Ramos (cell line): ENCODE data around the gene DUS1L.

Experiments used
- in situ Hi-C: fragments of 300-500 bp; cut with MboI; formaldehyde crosslinking; loops from one replicate; pipeline ENCODE4 v1.14.3; 2022; ENCODE audit warnings: low sequenced_read_pairs; ENCODE audit not compliant: unreplicated experiment

DUS1L gene

DNA sequence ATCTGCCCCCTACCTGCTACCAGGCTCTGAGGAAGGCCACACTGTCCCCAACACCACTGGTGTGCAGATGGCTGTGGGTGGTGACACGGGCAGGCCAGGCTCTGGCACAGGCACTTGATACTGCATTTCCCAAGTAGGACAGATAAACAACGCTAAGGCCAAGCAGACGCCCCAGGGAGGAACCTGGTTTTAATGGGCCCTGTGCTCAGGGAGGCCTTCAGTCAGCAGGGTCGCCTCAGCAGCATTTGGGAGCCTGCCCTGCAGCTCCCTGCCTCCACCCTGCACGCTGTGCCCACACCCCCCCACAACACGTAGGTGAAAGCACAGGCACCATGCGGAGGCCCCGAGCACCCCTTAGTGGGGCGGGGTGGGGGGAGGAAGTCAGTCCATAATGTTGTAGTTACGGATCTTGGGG, 35.7 kb upstream of the DUS1L start:
- in situ Hi-C loops: no loop called here

DNA sequence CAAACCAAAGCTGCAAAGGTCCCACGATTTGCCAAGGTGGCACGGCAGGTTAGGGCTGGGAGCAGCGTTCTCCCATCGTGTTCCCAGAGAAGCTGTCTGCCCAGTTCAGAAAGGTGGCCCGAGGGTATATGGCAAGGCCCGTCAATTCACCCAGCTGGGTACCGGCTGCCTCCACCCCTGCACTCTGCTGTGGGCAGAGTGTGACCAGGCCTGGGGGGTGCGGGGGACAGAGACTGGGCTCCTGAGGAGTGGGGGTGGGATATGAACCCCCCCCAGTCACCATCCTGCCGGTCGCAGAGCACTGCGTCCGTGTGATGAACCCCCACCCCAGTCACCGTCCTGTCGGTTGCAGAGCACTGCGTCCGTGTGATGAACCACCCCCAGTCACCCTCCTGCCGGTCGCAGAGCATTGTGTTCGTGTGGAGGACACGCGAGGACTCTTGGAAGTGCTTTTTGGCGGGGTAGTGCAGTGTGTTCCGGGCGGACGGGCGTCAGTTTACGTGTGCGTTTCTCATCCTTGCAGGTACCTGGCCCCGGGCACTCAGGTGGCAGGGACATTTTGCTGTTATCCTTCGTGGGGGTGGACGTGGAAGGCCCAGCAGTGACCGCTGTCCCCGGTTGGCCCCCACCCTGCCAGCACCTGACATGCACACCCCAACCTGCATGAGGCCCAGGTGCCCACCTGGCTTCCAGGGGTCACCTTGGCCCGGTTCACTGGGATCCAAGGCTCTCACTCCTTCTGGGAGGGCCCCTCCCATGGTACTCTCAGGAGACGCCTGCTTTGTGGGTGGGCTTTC, 35.1 kb upstream of the DUS1L start:
- in situ Hi-C loops: no loop called here

DNA sequence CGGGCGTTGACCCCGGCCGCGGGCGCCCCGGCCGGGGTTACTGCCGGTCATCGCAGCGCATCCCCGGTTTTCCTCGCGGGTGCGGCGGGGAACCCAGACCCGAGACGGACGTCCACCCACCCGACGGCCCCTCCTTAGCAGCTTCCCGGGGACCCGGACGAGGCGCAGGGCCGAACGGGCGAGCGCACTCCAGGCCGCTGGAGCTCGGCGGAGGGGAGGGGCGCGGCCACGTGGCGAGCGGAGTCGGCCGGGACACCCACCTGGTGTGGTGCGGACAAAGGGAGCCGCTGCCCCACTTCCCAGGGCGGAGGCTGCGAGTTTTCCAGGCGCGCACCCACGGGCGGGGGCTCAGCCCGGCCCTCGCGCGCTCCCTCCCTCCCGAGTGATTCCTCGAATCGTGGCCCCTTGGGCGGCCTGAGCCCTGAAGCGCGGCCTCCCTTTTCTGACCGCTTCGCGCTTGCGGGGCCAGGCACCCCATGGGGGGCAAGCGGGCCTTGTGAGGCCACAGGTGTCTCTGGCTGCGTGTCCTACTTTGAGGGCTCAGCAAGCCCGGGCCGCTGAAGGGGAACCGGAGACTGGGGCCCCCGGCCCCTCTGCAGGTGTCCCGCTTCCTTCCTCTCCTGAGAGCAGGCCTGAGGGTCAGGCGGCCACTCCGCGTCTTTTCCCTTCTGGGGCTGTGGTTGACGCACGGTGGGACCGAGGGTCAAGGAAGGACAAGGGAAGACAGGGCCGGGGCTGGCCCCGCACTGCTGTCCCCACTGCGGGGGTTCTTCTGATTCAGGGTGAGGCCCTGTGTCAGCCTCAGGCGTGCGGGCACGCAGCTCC, 33.5 kb upstream of the DUS1L start:
- in situ Hi-C loops: no loop called here

DNA sequence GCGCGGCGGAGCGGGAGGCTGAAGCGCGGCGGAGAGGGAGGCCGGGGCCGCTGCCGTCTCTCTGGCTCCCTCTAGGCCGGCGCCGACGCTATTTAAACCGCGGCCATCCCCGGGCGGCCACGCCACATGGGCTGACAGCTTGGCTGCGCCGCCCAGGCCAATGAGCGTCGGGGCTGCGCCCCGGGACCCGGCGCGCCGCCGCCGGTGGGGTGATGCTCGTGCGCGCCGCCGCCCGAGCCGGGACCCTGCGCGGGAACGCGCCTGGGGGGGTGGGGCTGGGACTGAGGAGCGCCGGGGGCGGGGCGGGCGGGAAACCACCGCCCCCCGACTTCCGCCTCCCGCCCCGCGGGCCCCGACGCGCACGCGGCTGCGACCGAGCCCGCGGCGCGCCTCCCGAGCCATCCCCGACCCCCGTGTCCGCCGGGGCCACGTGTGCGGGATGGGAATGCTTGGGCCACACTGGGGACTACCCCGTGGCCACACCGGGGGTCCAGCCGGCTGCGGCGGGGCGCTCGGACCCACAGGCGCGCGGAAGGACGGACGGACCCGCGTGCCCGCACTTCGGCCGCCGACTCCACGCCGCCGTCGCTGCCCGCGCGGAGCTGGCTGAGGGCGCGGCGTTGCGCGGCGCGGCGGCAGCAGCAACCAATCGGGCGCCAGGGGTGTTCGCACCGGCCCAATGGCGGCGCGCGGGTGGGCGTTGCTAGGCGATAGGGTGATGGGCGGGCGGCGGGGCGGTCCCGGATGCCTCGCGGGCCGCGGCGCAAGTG, 32.8 kb upstream of the DUS1L start, which contains the start of gene FASN:
TSS of gene FASN (minus strand) at position 68 of the 770 bp plus-strand sequence. CDS start 1,791 bp downstream, outside the sequence.
- in situ Hi-C loops: no loop called here

DNA sequence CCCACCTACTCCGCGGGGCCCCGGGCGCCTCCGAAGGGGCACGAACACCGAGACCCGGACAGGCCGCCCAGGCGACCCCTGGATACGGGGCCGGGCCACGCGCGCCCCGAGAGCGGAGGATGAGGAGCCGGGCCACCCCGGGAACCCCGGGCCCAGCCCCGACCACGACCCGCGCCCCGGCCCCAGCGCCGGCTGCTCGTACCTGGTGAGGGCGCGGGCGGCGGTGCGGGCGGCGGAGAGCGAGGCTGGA, 32.2 kb upstream of the DUS1L start:
- in situ Hi-C loops: no loop called here

DNA sequence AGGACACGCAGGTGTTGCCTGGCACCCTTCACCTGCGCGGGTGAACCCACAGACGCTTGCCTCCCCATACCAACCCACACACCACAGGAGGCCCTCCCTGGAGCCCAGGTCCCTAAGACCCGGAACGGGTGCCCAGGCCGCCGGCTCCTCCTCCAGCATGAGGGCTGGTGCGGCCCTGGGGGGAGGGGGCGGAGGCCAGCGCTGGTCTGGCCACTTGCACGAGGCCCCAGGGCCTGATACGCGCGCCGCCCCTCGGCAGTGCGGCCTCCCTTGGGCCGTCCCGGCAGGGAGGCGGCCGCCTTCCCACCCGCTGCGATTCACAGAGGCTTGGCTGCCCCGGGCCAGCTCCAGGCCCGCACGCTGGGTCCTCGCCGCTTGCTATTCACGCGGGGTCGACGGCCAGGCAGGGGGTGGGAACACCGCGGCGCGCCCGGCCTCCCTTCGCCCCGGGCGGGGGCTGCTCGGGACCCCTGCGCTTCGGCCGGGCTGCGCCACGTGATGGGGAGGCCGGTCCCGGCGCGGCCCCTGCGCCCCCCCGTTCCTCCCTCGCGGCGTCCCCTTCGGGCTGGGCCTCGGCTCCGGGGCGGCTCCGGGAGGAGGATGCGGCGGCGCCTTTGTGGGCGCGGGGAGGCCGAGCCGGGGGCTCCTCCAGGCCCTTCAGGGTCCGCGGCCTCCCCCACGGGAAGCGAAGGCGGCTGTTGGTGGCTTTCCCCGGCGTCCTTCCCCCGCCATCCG, 31.7 kb upstream of the DUS1L start:
- in situ Hi-C loops: no loop called here

DNA sequence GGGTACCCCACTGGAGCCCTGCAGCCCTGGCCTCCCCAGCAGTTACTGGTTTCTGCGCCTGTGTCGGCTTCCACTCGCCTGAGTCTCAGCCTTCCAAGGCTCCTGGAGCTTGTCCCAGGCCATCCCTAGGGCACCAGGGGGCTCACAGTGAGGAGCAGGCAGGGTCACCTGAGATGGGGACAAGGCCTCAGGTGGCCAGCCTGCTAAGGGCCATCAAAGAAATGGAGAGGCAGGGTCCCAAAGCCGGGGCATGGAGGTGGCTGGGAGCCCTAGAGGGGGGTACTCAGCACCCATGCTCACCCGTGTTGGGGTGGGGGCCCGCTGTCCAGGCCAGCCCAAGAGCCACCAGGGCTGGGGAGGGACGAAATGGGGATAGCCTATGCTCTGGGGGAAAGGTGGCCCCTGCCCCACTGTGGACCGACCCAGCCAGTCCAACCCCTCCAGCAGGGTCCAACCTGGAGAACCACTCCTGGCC, 31.1 kb upstream of the DUS1L start:
- in situ Hi-C loops: no loop called here

DNA sequence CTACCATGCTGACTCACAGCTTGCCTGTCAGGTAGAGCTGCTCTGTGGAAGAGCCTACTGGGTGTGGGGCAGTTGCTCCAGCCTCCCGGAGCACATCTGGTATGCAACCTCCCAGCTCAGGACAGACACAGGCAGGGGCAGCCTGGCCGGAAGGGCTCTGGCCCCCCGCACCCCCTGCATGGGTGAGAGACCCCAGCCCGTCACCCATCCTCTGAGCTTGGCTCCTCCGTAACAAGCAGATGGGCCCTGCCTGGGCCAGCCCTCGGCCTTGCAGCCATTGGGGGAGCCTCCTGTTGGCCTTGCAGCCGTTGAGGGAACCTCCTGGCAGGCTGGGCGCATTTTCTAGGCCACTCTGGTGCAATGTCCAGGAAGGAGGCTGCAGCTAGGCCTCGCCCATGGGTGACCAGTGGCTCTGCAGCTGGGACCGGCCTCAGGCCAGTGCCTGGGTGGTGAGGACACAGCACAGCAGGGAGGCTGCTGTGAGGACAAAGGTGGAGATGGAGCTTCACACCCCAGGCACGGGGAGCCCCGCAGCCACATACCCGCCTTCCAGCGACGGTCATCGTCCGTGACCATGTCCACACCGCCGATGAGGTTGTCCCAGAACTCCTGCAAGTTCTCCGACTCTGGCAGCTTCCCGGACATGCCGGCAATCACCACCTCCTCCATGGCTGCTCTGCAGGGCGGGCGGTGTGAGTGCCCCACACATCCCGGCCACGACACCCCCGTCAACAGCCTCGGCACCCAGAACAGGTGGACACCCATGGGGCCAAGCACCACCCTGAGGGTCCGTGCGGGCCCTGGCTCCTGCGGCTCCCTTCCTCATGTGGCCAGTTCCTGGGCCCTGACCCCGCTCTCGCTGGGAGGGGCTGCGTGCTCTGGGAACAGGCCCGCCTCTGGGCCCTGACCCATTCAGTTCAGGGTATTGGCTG, 30.4 kb upstream of the DUS1L start:
- in situ Hi-C loops: no loop called here

DNA sequence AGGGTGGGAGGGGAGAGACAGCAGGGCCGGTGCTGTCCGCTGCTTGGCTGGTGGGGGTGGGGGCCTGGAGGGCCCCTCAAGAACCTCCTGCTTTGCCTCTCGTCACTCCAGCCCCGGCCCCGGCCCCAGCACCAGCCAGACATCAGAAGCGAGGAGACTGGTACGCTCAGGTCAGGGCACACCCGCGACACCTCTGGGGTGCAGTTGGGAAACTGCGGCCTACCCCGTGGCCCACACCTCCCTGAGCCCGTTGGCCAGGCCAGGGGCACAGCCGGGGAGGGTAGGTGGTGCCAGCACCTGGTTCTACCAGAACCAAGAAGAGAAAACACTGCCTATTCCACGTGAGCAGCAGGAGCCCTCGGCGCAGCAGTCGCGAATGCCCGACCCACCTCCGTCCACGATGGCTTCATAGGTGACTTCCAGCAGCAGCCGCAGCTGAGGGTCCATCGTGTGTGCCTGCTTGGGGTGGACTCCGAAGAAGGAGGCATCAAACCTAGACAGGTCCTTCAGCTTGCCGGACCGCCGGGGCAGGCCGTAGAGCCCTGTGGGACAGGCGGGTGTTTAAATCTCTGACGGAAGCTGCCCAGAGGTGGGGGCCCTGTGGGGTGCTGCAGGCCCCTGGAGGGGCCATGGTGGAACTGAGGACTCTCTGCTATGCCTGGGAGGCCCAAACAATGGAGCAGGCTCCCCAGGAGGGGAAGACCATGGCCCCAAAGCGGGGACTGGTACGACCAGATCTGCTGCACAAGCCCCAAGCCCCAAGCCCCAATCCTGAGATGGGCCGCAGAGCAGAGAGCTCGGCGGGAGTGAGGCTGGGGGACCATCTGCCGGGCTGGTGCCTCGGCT, 29.6 kb upstream of the DUS1L start:
- in situ Hi-C loops: no loop called here

DNA sequence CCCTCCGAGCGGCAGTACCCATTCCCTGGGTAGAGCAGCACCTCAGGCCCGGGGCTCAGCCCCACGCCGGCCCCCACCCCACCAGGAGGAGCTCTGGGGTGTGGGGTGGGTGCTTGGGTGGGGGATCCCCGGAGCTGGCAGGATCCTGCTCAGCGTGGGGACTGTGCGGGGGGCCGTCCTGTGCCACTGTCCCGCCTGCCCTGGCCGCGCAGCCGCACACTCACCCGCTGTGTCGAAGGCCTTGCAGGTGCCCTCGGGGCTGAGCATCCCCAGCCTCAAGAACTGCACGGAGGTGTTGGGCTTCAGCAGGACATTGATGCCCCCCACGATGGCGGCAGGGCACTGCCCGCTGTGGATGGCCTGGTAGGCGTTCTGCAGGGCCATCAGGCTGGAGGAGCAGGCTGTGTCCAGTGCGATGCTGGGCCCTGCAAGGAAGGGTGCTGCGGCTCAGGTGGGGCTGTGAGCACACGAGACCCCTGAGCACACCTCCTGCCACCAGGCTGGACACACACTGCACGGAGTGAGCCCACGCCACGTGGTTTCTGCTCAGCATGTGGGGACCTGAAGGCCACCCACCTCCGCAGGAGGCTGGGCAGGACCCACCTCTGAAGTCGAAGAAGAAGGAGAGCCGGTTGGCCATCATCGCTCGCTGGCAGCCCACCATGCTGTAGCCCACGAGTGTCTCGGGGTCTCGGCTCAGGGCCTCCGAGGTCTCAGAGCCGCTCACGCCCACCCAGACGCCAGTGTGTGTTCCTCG, 27.6 kb upstream of the DUS1L start:
- in situ Hi-C loops: no loop called here

DNA sequence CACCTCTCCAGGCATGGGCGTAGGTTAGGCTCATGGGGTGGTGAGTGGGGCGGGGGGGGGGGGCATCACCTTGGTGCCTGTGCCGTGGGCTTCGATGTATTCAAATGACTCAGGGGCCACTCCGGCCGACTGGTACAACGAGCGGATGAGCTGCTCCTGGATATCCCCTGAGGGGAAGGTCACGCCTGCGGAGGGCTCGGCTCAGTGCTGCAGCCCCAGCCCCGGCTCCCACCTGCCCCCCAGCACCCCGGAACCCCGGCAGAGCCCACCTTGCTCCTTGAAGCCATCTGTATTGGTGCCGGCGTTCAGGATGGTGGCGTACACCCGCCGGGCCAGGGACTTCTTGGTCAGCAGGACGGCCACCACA, 27.0 kb upstream of the DUS1L start:
- in situ Hi-C loops: no loop called here

DNA sequence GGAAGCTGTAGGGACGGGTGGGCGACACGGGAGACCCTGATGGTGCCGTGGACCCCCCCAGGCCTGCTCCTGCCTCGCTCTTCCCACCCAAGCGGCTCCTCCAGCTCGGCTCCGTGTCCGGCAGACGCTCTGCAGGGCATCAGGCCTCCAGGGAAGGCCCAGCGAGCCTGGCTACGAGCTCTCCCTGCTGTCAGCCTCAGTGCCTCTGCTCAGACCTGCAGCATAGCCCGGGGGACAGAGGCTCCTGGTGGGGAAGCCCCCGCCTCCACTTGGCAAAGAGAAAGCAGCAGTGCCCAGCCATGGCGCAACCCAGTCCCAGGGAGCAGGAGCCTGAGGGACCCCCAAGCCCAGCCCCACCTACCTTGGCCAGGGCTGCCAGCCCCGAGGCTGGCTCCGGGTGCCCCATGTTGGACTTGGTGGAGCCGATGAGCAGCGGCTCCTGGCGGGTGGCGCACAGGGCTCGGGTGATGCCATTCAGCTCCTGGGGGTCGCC, 26.5 kb upstream of the DUS1L start:
- in situ Hi-C loops: no loop called here

DNA sequence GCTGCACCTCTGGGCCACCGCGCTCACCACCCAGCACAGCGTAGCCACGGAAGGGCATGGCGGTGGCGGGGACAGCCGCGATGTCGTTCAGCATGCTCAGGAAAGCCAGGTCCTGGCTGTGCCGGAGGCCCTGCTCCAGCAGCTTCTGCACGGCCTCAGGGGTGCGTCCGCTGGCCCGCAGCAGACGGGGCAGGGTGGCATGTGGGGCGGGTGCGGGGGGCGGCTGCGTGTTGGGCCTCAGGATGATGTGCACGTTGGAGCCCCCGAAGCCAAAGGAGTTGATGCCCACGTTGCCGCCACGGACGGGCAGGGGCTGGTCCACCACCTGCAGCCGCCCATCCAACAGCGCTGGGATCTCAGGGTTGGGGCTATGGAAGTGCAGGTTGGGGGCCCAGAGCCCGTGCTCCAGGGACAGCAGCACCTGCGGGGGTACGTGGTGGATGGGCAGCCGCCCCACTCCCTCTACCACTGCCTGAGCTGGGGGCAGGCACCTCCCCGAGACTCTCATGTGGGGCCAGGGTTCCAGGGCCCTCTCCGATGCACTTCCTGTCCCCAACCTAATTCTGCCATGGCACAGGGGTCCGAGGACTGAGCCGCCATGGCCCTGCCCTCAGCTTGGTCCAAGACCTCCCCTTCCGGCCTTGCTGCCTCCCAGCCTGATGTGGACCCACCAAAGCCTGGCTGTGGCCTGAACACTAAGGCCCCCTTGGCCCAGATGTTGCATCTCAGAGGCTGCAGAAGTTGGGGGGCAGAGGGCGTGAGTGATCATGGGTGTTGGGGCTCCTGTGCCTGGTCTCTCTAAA, 25.9 kb upstream of the DUS1L start:
- in situ Hi-C loops: no loop called here

DNA sequence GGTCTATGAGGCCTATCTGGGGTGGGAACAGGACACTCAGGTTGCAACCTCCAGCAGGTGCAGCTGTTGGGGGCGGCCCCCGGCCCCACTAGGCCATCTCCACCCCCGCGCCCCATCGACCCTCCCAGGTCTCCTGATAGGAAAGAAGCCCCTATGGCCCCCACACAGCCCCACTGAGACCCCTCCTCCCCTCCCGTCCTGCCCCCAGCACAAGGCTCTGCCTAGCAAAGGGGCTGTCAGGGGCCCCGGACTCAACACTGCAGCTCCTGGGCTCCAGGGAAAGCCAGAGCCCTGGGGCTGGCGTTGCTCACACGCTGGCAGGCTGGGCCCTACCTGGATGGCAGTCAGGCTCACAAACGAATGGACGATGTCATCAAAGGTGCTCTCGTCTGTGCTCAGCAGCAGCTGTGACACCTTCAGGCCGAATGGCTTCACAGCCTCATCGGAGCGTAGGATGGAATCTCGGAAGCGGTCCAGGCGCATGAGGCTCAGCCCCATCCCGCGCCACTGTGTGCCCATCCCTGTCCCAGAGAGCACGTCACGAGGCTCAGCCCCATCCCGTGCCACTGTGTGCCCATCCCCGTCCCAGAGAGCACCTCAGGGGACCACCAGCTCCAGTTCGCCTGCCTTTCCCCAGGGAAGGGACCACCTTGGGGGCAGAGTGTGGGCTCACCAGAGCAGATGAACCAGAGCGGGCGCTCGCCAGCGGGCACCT, 25.1 kb upstream of the DUS1L start:
- in situ Hi-C loops: no loop called here

DNA sequence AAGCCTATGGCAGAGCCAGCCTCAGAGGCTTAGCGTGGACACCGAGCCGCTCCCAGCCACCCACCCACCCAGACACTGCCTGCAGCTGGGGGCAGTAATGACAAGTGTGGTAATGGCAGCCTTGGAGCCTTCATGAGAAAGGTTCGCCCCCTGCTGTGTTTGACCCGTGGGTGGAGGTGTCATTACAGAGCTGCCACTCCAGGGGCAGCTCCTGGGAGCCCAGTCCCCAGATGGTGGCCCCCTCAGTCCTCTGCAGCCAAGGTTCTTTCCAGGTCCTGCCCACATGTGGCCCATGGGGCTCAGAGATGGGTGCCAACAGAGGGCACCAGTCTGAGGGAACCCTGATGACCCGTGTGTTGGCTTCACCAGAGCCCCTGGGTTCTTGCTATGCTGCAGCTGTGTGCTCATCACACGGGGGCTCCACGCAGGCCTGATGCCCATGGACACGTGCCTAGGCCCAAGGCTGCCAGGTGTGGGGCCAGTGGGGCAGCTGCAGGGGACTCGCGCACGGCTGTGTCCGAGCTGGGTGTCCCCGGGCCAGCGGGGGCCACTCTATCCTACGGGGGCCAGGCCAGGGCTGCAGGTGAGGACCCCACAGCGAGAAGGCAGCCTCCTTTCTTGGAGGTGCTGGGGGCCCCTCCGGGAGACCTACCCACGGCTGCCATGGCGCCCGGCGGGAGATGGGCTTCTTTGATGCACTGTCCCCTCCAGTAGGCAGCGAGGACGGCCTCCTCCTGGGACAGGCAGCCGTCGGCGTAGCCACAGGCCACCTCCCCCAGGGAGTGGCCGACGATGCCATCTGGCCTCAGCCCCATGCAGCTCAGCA, 24.3 kb upstream of the DUS1L start:
- in situ Hi-C loops: no loop called here
